ENCODE data around the gene HES2.

HES2 gene

DNA sequence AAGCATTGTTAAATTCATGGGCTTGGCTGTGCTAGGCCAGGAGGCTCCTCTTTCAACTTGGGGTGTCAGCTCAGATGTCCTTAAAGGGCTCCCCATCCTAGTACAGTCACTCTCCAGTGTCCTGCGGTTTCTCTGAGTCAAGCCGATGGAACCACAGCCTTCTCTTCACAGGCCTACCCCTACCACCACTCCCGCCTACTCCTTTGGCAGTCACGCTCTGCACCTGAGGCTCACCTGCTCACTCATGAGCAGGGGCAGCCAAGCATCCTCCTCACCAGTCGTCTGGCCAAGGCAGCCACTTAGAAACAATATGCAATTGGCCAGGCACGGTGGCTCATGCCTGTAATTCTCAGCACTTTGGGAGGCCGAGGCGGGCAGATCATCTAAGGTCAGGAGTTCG lies 29.7 kb downstream of the HES2 start:
- Histone ChIP-seq H3K4me3 (replicated peaks; ENCODE audit: insufficient read depth, low read length) (no peak overlapping the region), H3K27ac (replicated peaks) (no peak overlapping the region), H3K27me3 (ENCODE audit: insufficient read depth, poor library complexity, severe bottlenecking) (no peaks in the 10 kb centered on the region)
- no peak for DNase-seq (ENCODE audit: low read depth in 1 of 2, low spot score in 1 of 2)
- no peak for TF ChIP-seq SPI1 (IDR thresholded peaks at IDR 0.05; ENCODE audit: borderline replicate concordance, low read depth)
- no peak for TF ChIP-seq CTCF (IDR thresholded peaks at IDR 0.05; ENCODE audit: insufficient read depth, low read length)
- TF ChIP-seq GABPA (IDR thresholded peaks at IDR 0.05; ENCODE audit: low read depth) = no peak
- no peak for TF ChIP-seq POLR2AphosphoS5 (IDR thresholded peaks at IDR 0.05; ENCODE audit: low read depth)
- no peak for TF ChIP-seq REST (IDR thresholded peaks at IDR 0.05; ENCODE audit: insufficient replicate concordance, low read depth)

- Histone ChIP-seq H3K27ac (replicated peaks) (no peak overlapping the region), H3K27me3 (ENCODE audit: insufficient read depth, poor library complexity, severe bottlenecking) (no peaks in the 10 kb centered on the region), H3K4me3 (replicated peaks; ENCODE audit: insufficient read depth, low read length) (no peak overlapping the region)
- DNase-seq (ENCODE audit: low read depth in 1 of 2, low spot score in 1 of 2) = no peak
- no peak for TF ChIP-seq SPI1 (IDR thresholded peaks at IDR 0.05; ENCODE audit: borderline replicate concordance, low read depth)
- TF ChIP-seq REST (IDR thresholded peaks at IDR 0.05; ENCODE audit: insufficient replicate concordance, low read depth) = no peak
- TF ChIP-seq GABPA (IDR thresholded peaks at IDR 0.05; ENCODE audit: low read depth) = no peak
- no peak for TF ChIP-seq CTCF (IDR thresholded peaks at IDR 0.05; ENCODE audit: insufficient read depth, low read length)
- TF ChIP-seq POLR2AphosphoS5 (IDR thresholded peaks at IDR 0.05; ENCODE audit: low read depth) = no peak
Observed at GRCh38 chr1:6386371-6386949, 33.3 kb downstream of the HES2 start.

DNA sequence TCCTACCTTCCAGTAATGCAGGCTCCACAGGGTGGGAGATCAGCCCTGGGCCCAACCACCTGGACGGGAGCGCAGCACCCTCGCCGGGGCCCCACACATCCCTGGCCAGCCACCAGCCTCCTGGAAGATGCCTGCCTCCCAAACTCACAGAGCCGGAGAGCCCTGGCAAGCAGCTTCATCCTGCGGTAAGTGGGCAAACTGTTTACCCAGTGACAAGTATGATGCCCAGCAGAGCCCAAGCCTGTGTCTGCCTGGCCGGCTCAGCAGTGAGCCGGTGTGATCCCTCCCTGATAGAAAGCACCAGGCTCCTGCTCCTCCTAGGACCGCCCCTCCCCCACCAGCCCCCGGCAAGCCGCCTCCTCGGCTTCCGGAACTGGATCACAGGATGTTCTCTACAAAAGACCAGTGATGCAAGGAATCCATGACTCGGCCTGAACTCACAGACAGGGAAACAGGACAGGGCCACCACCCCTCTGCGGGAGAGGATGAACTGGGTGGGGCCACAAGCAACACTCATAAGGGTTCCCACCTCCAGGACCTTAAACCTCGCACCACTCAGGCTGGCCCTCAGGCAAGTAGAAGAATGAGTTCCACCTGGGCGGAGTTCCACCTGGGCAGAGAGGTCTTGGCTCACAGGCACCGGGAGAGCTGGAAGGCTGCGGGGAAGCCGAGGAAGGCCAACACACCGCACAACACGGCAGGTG lies 34.1 kb downstream of the HES2 start:
- Histone ChIP-seq H3K27ac (replicated peaks) (no peak overlapping the region), H3K4me3 (replicated peaks; ENCODE audit: insufficient read depth, low read length) (no peak overlapping the region)

More for the DNA sequence above, 34.1 kb downstream of the HES2 start:
- H3K27me3 ChIP-seq (ENCODE audit: insufficient read depth, poor library complexity, severe bottlenecking) = no peaks in the 10 kb centered on the region
- no peak for DNase-seq (ENCODE audit: low read depth in 1 of 2, low spot score in 1 of 2)
- TF ChIP-seq GABPA (IDR thresholded peaks at IDR 0.05; ENCODE audit: low read depth) = no peak
- TF ChIP-seq SPI1 (IDR thresholded peaks at IDR 0.05; ENCODE audit: borderline replicate concordance, low read depth) = no peak
- TF ChIP-seq REST (IDR thresholded peaks at IDR 0.05; ENCODE audit: insufficient replicate concordance, low read depth) = no peak
- TF ChIP-seq CTCF (IDR thresholded peaks at IDR 0.05; ENCODE audit: insufficient read depth, low read length) = no peak
- TF ChIP-seq POLR2AphosphoS5 (IDR thresholded peaks at IDR 0.05; ENCODE audit: low read depth) = no peak
